HEK293T (cell line): Measurements from ENCODE around the gene FRRS1.

Experiments
- CTCF ChIA-PET: fragments of 350-600 bp; formaldehyde crosslinking; extraction: SDS; loops from one replicate; lab custom pipeline; 2021; ENCODE audit warnings: antibody characterized with exemption, inconsistent platforms; lab: Yijun Ruan, JAX
- POLR2A ChIA-PET: fragments of 350-600 bp; formaldehyde crosslinking; extraction: SDS; loops from one replicate; lab custom pipeline; 2020; ENCODE audit warnings: antibody characterized with exemption, inconsistent platforms; lab: Yijun Ruan, JAX
- DNase-seq: peaks from one replicate; pipeline ENCODE4 v3.0.0; 2012; ENCODE audit warnings: mixed read lengths; ENCODE audit errors: extremely low spot score
- ARNT ChIP-seq: fragments of 450-650 bp; IDR thresholded peaks from 2 replicates; pipeline ENCODE4 v1.6.1; 2017; ENCODE audit warnings: mild to moderate bottlenecking
- BHLHE40 ChIP-seq: fragments of 450-650 bp; IDR thresholded peaks from 2 replicates; pipeline ENCODE4 v1.6.1; 2016; ENCODE audit warnings: mild to moderate bottlenecking, moderate library complexity, borderline replicate concordance
- CTBP1 ChIP-seq: fragments of 450-650 bp; IDR thresholded peaks from 2 replicates; pipeline ENCODE4 v1.6.1; 2016; ENCODE audit warnings: borderline replicate concordance
- ELF4 ChIP-seq: fragments of 450-650 bp; IDR thresholded peaks from 2 replicates; pipeline ENCODE4 v1.6.1; 2017; ENCODE audit warnings: antibody characterized with exemption
- FOXA1 ChIP-seq: fragments of 450-650 bp; IDR thresholded peaks from 2 replicates; pipeline ENCODE4 v1.6.1; 2016; ENCODE audit warnings: mild to moderate bottlenecking
- FOXK2 ChIP-seq: fragments of 450-650 bp; IDR thresholded peaks from 2 replicates; pipeline ENCODE4 v1.6.1; 2016; ENCODE audit warnings: mild to moderate bottlenecking
- FOXM1 ChIP-seq: fragments of 450-650 bp; IDR thresholded peaks from 2 replicates; pipeline ENCODE4 v1.6.1; 2017; ENCODE audit warnings: mild to moderate bottlenecking, borderline replicate concordance
- HDGF ChIP-seq: fragments of 450-650 bp; IDR thresholded peaks from 2 replicates; pipeline ENCODE4 v1.6.1; 2017; ENCODE audit warnings: antibody characterized with exemption, borderline replicate concordance
- L3MBTL2 ChIP-seq: fragments of 450-650 bp; conservative IDR thresholded peaks from 2 replicates; pipeline ENCODE4 v1.6.1; 2016; ENCODE audit warnings: mild to moderate bottlenecking
- LEF1 ChIP-seq: fragments of 450-650 bp; IDR thresholded peaks from 2 replicates; pipeline ENCODE4 v1.6.1; 2017; ENCODE audit warnings: mild to moderate bottlenecking, borderline replicate concordance
- NFRKB ChIP-seq: fragments of 450-650 bp; IDR thresholded peaks from 2 replicates; pipeline ENCODE4 v1.6.1; 2016; ENCODE audit warnings: mild to moderate bottlenecking, moderate library complexity
- SP1 ChIP-seq: fragments of 450-650 bp; IDR thresholded peaks from 2 replicates; pipeline ENCODE4 v1.6.1; 2017
- SUZ12 ChIP-seq: fragments of 450-650 bp; IDR thresholded peaks from 2 replicates; pipeline ENCODE4 v1.6.1; 2016; ENCODE audit warnings: mild to moderate bottlenecking
- TARDBP ChIP-seq: fragments of 450-650 bp; IDR thresholded peaks from 2 replicates; pipeline ENCODE4 v1.6.1; 2016
- ZNF384 ChIP-seq: fragments of 450-650 bp; IDR thresholded peaks from 2 replicates; pipeline ENCODE4 v1.6.1; 2016
- TF ChIP-seq, protein P1 (sequence below): fragments of 450-650 bp; IDR thresholded peaks from 2 replicates; pipeline ENCODE4 v1.6.1; 2016

Gene FRRS1

DNA sequence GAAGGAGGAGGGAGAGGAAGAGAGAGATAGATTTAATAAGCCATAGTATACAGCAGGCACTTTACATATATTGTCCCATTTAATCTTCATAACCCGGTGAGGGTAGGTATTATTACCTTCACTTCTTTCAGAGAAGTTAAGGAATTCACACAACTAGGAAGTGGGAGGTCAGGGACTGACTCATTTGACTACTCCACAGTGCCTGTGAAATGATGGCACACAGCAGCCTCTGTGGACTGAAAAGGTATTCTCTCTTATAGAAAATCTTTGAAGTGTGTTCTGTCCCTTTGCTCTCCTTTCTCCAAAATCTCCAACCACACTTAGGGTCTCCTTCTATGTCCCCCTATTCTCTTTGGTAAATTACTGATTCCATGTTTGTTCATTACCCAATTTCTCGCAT is 96.6 kb downstream of the FRRS1 start:
- POLR2A ChIA-PET = no interaction called here
- CTCF ChIA-PET = no interaction called here
- TF ChIP-seq SP1 (no peak), FOXA1 (no peak), CTBP1 (no peak), LEF1 (no peak), ZNF384 (no peak), FOXK2 (no peak), TARDBP (no peak), SUZ12 (no peak), ELF4 (no peak), ARNT (no peak), BHLHE40 (no peak)
- DNase-seq = no peak

DNA sequence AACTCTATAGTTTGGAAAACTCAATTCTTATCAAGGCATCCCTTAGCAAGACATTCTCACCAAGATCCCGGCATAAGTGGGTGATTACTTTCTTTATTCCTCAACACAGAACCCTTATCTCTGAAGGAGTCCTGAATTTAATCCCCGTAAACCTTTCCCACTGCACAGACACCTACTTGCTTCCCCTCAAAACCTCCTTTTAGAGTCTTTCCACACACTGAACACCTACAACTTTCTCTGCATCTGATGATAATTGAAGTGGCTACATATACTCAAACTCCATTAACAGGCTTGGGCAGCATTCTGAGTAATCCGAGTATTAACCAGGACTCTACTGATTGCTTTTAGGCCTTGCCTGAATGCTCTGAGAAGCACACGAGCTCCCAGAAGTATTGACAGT is 97.1 kb downstream of the FRRS1 start:
- POLR2A ChIA-PET = no interaction called here
- TF ChIP-seq FOXA1 = no peak
- no peak for TF ChIP-seq HDGF
- no peak for TF ChIP-seq NFRKB
- no peak for TF ChIP-seq ZNF384
- TF ChIP-seq LEF1 = no peak
- no peak for TF ChIP-seq BHLHE40
- no peak for TF ChIP-seq SUZ12
- TF ChIP-seq L3MBTL2 = no peak
- no peak for TF ChIP-seq CTBP1
- TF ChIP-seq TARDBP = no peak
- TF ChIP-seq, protein P1, sequence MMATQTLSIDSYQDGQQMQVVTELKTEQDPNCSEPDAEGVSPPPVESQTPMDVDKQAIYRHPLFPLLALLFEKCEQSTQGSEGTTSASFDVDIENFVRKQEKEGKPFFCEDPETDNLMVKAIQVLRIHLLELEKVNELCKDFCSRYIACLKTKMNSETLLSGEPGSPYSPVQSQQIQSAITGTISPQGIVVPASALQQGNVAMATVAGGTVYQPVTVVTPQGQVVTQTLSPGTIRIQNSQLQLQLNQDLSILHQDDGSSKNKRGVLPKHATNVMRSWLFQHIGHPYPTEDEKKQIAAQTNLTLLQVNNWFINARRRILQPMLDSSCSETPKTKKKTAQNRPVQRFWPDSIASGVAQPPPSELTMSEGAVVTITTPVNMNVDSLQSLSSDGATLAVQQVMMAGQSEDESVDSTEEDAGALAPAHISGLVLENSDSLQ = no peak
- no peak for DNase-seq
- CTCF ChIA-PET = no interaction called here

DNA sequence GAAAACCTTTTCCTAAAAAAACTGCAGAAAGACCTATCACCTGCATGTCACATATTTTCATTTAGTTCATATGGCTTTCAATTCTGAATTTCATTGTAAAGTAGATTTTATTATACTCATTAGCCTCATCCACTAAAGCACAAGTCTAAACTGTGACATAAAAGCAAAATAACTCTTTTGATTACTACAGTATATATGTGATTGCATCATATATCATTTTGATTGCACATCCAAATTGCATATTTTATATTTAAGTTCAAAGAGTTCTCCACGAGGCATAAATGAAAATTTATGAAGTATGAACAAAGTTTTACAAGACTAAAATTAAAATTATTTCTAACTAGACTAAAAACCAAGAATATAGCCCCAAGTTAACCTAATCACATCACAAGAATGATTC is 101.2 kb downstream of the FRRS1 start:
- TF ChIP-seq FOXK2 (no peak), SP1 (no peak), CTBP1 (no peak), TARDBP (no peak), LEF1 (no peak), BHLHE40 (no peak)
- DNase-seq = no peak
- CTCF ChIA-PET = no interaction called here
- POLR2A ChIA-PET = no interaction called here

DNA sequence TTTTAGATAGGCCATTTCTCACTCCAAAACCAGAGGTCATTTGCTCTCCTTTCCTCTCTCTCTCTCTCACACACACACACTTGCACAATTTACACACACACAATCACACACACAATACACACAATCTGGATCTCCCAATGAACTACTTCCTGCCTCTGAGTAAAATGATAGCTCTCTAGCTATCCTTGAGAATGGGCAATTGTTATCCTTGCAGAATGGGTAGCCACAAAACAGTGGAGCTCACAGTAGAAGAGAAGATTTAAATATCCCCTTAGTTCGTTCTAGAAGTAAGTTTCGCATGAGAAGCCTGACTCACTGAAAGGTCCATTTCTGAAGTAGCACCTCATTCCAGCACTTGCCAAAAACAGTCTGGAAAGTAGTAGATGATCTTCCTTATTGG is 102.9 kb downstream of the FRRS1 start:
- no peak for DNase-seq
- TF ChIP-seq, protein P1 = no peak
- TF ChIP-seq HDGF (no peak), NFRKB (no peak), FOXM1 (no peak)
- ChIA-PET CTCF (no interaction called here), POLR2A (no interaction called here)

DNA sequence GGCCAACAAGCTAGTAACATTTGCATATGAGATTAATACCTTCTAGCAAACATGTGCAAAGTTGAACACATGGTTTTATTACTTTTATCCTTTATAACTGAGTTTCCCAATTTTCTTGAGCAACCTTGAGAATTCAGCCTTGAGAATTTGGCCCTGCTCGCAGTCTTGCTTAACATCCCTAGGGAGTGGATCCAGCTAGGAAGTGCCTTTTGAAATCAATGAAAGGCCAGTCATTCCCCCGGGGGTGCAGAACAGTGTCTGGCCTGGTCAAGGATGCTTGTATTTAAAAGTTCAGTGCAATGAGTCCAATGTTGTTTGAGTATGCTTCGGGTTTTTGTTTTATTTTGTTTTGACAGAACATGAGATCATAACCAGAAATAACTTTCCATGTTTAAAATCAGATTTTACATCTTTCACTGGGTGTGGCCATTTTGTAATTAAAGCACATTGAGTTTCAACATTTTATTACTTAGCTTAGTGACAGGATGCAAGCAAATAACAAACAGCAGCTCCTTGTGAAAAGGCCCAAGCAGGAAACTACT is 103.8 kb downstream of the FRRS1 start:
- DNase-seq = no peak
- TF ChIP-seq CTBP1 = no peak
- TF ChIP-seq SUZ12 = no peak
- TF ChIP-seq BHLHE40 = no peak
- no peak for TF ChIP-seq ELF4
- no peak for TF ChIP-seq FOXM1
- TF ChIP-seq, protein P1 = no peak
- no peak for TF ChIP-seq NFRKB
- TF ChIP-seq TARDBP = no peak
- no peak for TF ChIP-seq LEF1
- ChIA-PET CTCF (interaction anchor here (0.6 to 0.7 kb wide), 2 partner anchors 109 to 649 kb away, joined by 3 read pairs; no protein-coding TSS in a partner anchor), POLR2A (interaction anchor here (1.6 kb wide), 1 partner anchor 17 kb away, joined by 5 read pairs; the partner anchor contains the start of gene PALMD)

DNA sequence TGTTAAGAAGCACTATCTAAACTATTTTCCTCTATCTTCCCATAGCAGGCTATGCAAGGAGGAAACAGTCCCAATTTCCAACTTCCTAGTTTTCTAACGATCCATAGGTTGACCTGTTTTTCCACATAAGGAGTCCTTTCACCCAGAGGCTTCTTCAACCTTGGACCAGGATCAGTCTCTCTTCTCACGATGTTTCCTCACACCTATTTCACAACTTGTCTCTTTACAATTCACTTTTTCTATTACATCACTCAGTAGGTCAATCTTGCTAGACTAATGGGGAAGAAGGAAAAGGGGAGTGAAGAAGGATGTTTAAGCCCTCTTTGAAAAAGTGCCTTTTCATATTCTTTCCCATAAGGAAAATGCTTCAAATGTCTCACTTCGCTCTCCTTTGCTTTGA is 104.7 kb downstream of the FRRS1 start:
- POLR2A ChIA-PET = interaction anchor here (1.6 kb wide), 1 partner anchor 16 kb away, joined by 5 read pairs; the partner anchor contains the start of gene PALMD

DNA sequence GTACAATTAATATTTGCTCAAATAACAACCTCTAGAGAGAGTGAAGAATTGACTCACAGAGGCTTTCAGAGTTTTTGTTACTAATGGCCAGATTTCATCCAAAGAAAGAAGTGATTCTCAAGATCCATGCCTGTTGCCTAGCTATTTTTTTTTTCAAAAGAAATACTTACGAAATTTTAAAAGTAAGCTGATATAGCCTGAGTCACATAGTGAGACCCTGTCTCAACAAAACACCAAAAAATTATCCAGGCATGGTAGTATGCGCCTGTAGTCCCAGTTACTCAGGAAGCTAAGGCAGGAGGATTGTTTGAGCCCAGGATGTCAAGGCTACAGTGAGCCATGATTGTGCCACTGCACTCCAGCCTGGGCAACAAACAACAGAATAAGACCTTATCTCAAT is 105.9 kb downstream of the FRRS1 start:
- DNase-seq = no peak
- ChIA-PET CTCF (no interaction called here), POLR2A (no interaction called here)
- TF ChIP-seq ELF4 (no peak), ARNT (no peak)

More for the DNA sequence above, 104.7 kb downstream of the FRRS1 start:
- TF ChIP-seq NFRKB = no peak
- TF ChIP-seq SP1 = no peak
- TF ChIP-seq ELF4 = no peak
- CTCF ChIA-PET = interaction anchor here (0.6 to 0.7 kb wide), 2 partner anchors 56 to 226 kb away, joined by 3 to 4 read pairs; no protein-coding TSS in a partner anchor
- DNase-seq = no peak
